Gastroesophageal sphincter (tissue), 3 donors: Measurements from ENCODE around the gene CPNE5.

Experiments used
- CTCF ChIP-seq, 4 experiments: fragments of 200-600 bp in 2 of 4; fragments of 450-650 bp in 2 of 4; sonication (generic) in 1 of 4; IDR thresholded peaks; one replicate each; pipeline ENCODE4 v1.5.1; 2017 to 2019; ENCODE audit warnings: antibody characterized with exemption in 4 of 4, mild to moderate bottlenecking in 2 of 4, moderate library complexity in 2 of 4
- POLR2A ChIP-seq, 2 donors: fragments of 450-650 bp; IDR thresholded peaks; one replicate each; pipeline ENCODE4 v1.6.1; 2017; ENCODE audit warnings: antibody characterized with exemption in 2 of 2, mild to moderate bottlenecking in 2 of 2, moderate library complexity in 1 of 2

GRCh38 chr6:36823421-36824096, 15.7 kb downstream of the CPNE5 start:
- no peak for TF ChIP-seq POLR2A (IDR thresholded peaks at IDR 0.05)
- TF ChIP-seq CTCF (IDR thresholded peaks at IDR 0.05), result no peak
